GF-D8 (cell line): Measurements from ENCODE around the gene KCNB1.

ENCODE experiments used
- DNase-seq: peaks from one replicate; lab custom pipeline; 2025; lab: John Stamatoyannopoulos, UW

KCNB1 gene

DNA sequence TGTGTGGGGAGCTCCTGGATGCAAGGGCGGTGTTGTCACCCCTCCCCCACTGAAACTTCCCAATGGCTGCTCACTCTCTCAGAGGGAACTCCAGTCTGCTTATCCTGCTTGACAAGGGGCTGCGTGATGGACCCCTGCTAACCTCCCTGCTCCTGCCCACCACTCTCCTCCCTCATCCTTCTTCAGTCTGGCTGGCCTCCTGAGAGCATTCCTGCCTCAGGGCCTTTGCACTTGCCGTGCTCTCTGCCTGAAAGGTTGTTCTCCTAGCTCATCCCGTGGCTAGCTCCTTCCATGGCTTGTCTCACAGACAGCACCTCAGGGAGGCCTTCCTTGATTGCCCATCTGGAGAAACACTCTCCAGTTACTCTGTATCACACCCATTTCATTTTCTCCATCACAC is 130.7 kb downstream of the KCNB1 start:
- no peak for DNase-seq

GRCh38 chr20:49349694-49350252 is 132.7 kb downstream of the KCNB1 start:
- no peak for DNase-seq

GRCh38 chr20:49349078-49349477 is 133.4 kb downstream of the KCNB1 start:
- no peak for DNase-seq

DNA sequence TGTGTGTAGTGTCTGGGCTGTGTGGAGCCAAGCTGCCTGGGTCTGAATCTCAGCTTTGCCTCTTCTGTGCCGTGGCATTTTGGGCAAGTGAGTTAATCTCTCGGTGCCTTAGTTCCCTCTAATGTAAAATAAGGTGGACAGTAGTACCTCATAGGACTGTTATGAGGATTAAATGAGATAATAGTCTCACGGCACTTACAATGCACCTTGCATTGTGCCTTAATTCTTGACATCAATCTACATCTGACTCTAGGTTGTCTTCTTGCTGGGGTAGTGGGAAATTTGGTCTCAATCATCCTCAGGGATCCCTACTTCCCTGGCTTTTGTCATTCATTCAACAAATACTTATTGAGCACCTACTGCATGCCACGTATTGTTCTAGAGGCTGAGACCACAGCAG is 133.9 kb downstream of the KCNB1 start:
- DNase-seq: no peak

DNA sequence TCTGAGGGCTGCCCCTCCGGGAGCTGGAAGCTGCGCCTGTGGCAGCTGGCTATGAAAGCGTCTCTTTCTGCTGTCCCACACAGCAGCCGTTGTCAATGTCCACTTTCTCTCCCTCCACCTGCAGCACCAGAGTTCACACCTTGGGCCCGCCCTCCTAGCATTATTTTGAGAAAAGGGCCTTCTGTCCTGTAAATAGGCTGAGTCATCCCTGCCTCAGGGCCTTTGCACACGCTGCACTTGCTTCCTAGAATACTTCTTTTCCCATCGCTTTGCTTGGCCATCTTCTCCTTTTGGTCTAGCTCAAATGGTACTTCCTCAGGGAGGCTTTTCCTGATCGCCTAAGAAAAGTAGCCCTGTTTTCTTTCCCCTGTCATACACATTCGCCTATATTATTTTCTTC is 135.3 kb downstream of the KCNB1 start:
- no peak for DNase-seq

DNA sequence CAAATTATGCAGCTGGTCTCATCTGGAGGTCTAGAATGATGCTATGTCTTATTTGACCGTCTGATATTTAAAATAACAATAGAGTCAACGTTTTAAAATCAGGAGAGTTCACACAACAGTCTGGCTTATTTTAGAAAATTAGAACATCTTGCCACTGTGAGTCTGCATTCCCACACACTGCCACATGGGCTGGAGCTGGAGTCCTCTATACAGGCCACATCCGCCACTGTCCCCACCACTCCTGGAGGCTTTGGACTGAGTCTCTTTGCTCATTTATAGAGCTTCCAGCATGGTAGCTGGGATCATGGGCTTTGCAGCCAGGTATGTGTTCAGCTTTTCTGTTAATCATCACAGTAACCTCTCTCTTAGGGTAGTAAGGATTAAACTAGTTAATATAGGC is 135.8 kb downstream of the KCNB1 start:
- no peak for DNase-seq

GRCh38 chr20:49345524-49345923 is 136.9 kb downstream of the KCNB1 start:
- DNase-seq: no peak

DNA sequence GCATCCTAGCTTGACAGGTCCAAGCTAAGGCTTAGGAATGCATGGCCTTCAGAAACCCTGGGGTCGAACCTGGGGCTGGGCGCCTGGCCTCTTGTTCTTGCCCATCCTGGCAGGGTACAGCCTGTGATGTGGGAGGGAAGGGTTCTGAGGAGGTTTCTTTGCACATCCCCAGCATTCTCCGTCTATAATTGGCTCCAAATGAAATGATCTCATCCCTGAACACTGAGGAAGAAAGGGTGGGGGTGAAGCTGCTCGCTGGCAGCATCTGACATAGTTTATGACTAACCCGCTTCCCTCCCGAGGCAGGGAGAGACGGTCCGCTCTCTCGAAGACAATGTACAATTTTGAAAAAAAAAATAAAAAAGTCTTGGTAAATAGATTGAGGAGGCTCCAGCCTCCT is 137.5 kb downstream of the KCNB1 start:
- no peak for DNase-seq

GRCh38 chr20:49344140-49344539 is 138.3 kb downstream of the KCNB1 start:
- DNase-seq: no peak

DNA sequence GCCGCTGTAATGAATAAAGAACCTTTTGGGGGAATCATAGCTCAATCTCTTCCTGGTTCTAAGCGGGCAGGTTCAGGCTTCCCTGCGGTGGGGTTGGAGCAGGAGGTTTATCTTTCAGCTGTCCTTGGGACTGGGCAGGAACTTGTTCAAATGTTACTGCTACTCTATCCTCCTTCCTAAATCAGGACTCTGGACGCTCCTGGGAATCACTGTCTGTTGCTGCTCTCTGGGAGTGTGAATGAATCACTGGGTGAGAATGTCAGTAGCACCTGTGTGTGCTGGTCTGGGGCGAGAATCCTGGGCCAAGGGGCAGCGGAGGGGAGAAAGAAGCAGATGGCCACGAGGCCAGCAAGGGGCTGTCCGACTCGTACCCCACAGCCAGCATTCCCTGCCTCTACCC is 139.2 kb downstream of the KCNB1 start:
- no peak for DNase-seq

DNA sequence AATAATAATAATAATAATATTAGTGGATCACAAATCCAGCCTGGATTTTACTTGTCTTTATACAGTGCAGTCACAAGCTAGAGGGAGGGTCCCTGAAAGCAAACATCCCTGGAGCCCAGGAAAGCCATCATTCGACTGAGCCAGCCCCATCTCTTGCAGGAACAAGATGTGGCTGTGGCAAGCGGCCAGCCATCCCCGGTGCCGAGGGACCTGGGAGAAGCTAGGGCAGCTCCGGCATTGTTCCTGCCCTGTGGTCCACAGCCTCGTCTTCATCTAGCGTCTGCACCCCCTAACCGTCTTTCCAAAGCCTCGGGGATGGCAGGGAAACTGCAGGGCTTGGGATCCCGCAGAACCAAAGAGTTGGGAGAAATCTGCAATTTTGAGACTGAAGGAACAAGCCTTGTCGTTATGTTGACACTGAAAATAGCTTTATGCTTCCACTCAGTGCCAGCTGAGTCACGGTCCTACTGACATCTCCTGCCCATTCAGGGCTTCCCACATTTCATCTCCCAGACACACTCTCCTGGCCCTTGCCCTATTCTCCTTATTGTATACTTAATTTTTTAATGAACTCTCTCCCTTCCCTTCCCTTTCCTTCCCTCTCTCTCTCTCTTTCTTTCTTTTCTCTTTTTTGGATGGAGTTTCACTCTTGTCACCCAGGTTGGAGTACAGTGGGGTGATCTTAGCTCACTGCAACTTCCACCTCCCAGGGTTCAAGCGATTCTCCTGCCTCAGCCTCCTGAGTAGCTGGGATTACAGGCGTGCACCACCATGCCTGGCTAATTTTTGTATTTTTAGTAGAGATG is 142.1 kb downstream of the KCNB1 start:
- DNase-seq: no peak

DNA sequence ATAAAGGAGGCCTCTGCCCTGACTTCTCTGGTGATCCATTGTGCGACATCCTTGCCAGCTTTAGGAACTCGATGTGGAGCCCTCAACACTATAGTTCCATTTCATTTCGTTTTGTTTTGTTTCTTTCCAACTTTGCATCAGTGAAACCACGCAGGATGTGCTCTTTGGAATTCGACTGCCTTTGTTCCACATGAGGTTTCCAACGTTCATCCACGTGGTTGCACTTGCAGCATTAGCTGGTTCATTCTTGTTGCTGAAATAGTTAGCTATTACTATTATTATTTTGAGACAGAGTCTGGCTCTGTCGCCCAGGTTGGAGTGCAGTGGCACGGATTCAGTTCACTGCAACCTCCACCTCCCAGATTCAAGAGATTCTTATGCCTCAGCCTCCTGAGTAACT is 143.3 kb downstream of the KCNB1 start:
- no peak for DNase-seq

GRCh38 chr20:49338061-49338460 is 144.4 kb downstream of the KCNB1 start:
- no peak for DNase-seq

- no peak for DNase-seq
Observed at GRCh38 chr20:49337357-49337756, 145.1 kb downstream of the KCNB1 start.

GRCh38 chr20:49336786-49337185 is 145.7 kb downstream of the KCNB1 start:
- no peak for DNase-seq

DNA sequence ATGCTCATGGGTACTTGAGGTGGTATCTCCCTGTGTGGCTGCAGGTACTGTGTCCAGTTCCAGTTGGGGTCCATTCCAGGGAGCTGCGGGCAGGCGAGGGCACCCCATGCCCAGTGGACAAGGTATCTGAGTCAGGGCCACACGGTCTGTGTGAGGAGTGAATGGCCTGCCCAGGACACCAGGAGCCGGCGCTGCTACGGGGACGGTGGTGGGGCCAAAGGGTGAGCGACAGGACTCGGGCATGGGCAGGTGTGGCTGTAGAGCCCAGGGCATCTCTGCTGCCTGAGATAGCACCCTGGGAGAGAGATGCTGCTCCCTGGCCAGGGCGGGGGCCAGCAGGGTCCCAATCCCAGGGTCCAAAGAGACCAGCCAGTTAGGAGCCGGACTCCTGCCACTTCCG is 147.0 kb downstream of the KCNB1 start:
- no peak for DNase-seq

- DNase-seq: no peak
Observed at GRCh38 chr20:49330701-49331615, 151.5 kb downstream of the KCNB1 start.

DNA sequence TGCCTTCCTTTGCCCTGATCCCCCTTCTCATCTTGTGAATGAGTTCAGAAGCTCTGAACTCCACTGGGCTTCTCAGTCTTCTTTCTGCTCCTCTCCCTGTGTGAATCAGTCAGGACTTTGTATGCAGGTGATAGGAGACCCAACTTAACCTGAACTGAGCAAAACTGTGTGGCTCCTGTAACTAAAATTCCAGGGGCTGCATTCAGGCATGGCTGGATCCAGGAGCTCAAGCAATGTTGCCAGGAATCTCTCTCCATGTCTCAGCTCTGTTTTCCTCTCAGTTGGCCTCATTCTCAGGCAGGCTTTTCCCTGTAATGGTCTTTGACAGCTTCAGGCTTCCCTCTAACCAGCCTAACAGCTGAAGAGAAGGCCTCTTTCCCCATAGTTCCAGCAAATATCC is 153.7 kb downstream of the KCNB1 start:
- DNase-seq: no peak

- no peak for DNase-seq
Observed at GRCh38 chr20:49326026-49326425, 156.4 kb downstream of the KCNB1 start.

DNA sequence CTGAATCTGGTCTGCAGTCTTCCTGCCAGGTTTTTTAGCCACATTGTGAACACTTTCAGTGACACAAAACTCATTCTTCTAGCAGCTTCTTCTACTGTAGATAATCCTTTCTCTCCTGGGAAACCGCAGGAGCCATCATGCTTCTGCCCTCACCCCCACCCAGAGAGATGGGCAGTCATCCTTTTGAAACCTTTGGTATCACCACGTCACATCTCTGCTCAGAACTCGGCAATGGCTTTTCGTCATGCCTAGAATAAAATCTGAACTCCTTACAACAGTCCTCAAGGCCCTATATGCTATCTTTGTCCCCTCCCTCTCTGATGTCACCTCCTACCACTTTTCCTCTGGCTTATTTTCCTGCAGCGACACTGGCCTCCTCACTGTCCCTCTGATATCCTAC is 158.2 kb downstream of the KCNB1 start:
- DNase-seq: no peak

DNA sequence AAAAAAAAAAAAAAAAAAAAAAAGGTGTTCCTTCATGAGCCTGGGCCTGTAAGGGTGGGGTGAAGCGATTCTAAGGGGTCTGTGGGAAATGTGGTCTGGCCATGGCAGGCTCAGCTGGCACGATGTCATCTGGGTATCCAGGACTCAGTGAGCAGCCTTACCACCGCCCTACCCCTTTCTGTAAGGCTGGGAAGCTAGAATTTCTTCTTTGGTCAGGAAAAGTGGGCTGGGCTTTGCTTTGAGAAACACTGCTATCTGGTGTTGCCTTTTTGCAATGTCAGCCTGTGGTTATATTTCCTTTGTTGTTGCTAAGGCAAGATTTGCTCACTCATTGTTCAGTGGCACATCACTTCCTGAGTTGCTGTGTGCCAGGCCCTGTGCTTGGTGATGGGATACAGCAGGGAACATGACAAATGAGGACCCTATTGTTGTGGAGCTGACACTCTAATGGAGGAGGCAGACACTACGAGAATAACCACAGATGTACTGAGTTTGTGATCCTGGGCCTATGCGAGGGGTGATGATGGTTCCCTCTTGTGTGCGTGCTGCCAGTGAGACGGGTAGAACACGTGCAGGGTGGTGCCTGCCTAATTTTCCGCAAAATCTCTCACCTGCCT is 158.7 kb downstream of the KCNB1 start:
- peak; percentile 77 for DNase-seq

GRCh38 chr20:49320460-49320859 is 162.0 kb downstream of the KCNB1 start:
- DNase-seq: no peak
